ENCODE measurements around the gene PRODH.
"Not testable (repeated sequence)": the region's sequence is repeated elsewhere in the genome, so short reads cannot be mapped to it uniquely, and the experiment has no call there.

- not testable (repeated sequence) for TF ChIP-seq CTCF (IDR thresholded peaks at IDR 0.05; ENCODE audit: insufficient read depth, low read length, poor library complexity, severe bottlenecking); EZH2phosphoT487 (conservative IDR thresholded peaks at IDR 0.05; ENCODE audit: low read length)
These were observed 23.6 kb upstream of the PRODH start for GRCh38 chr22:18959741-18960140.
